DND-41 (cell line): Measurements from ENCODE around the gene FAR2.

Source experiments
- CTCF ChIP-seq: IDR thresholded peaks from 2 replicates; pipeline ENCODE4 v1.5.1; 2012; ENCODE audit warnings: borderline replicate concordance, low read length, moderate library complexity, mild to moderate bottlenecking; ENCODE audit not compliant: poor library complexity, severe bottlenecking; ENCODE audit errors: extremely low read depth
- EZH2 ChIP-seq: IDR thresholded peaks from 3 replicates; pipeline ENCODE4 v1.6.1; 2012; ENCODE audit warnings: borderline replicate concordance, low read depth, mild to moderate bottlenecking, moderate library complexity, low read length, inconsistent platforms; ENCODE audit not compliant: severe bottlenecking

GRCh38 chr12:29229158-29229505 is 80.1 kb downstream of the FAR2 start:
- TF ChIP-seq CTCF = no peak
- TF ChIP-seq EZH2 = no peak
